GM12874 (cell line): ENCODE data around the gene BGLAP.

Experiments
- CTCF ChIP-seq: IDR thresholded peaks from 2 replicates; pipeline ENCODE4 v1.5.1; 2011; ENCODE audit warnings: low read depth, mild to moderate bottlenecking, control low read depth, low read length, moderate library complexity; ENCODE audit not compliant: insufficient read depth

The BGLAP gene

GRCh38 chr1:156200044-156200443 lies 41.9 kb upstream of the BGLAP start:
- TF ChIP-seq CTCF, result no peak

DNA sequence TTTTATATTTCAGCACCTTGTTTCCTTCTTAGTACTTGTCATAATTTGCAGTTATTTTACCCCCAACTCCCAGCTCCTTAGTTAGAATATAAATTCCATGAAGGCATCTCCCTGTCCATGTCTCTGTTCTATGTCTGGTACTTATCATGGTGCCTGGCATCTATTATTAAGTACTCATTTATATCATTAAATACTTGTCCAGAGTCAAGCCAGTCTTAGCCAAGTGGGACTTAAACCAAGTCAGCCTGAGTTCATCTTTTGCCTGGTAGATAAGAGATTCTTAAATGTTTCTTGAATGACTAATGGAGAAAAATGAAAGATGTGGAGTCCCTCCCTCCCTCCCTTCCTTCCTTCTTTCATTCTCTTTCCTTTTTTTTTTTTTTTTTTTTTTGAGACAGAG lies 38.7 kb upstream of the BGLAP start:
- no peak for TF ChIP-seq CTCF

- no peak for TF ChIP-seq CTCF
Observed at GRCh38 chr1:156204686-156205085, 37.3 kb upstream of the BGLAP start.

GRCh38 chr1:156211243-156211642 lies 30.7 kb upstream of the BGLAP start:
- TF ChIP-seq CTCF, result no peak

DNA sequence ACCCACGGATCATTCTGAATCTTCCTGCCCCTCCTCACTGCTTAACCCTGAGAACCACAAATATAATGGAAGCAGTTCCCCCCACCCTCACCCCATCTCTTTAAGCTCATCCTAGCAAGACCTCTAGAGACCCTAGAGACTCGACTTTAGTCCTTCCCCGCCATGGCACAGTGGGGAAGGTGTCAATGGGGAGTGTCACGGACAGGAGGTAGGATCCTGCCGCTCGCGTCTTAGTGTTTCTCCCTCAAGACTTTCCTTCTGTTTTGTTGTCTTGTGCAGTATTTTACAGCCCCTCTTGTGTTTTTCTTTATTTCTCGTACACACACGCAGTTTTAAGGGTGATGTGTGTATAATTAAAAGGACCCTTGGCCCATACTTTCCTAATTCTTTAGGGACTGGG lies 29.9 kb upstream of the BGLAP start:
- no peak for TF ChIP-seq CTCF

DNA sequence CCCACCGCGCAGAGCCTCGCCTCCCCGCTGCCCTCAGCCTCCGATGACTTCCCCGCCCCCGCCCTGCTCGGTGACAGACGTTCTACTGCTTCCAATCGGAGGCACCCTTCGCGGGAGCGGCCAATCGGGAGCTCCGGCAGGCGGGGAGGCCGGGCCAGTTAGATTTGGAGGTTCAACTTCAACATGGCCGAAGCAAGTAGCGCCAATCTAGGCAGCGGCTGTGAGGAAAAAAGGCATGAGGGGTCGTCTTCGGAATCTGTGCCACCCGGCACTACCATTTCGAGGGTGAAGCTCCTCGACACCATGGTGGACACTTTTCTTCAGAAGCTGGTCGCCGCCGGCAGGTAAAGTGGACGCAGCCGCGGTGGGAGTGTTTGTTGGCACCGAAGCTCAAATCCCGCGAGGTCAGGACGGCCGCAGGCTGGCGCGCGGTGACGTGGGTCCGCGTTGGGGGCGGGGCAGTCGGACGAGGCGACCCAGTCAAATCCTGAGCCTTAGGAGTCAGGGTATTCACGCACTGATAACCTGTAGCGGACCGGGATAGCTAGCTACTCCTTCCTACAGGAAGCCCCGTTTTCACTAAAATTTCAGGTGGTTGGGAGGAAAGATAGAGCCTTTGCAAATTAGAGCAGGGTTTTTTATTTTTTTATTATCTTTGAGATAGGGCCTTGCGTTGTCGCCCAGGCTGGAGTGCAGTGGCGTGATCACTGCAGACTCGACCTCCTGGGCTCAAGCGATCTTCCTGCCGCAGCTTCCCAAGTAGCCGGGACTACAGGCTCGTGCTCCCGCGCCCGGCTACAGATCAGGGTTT lies 28.9 kb upstream of the BGLAP start, which contains the start of gene PMF1:
Gene PMF1, plus strand, starts transcription at position 175 of the 811 bp plus-strand sequence. Its CDS starts 9 bp downstream, at position 184.
- no peak for TF ChIP-seq CTCF

GRCh38 chr1:156213644-156213966 lies 28.4 kb upstream of the BGLAP start:
- TF ChIP-seq CTCF, result no peak
